Common myeloid progenitor, CD34-positive (primary cell): ENCODE results near the gene DDX60.

ENCODE experiments used
- CTCF ChIA-PET: fragments of 350-600 bp; sonication (Branson Sonifier 250); formaldehyde crosslinking; loops from one replicate; lab custom pipeline; 2021; ENCODE audit warnings: antibody characterized with exemption; lab: Charles Lee
- POLR2A ChIA-PET: fragments of 350-600 bp; sonication (Branson Sonifier 250); formaldehyde crosslinking; loops from one replicate; lab custom pipeline; 2021; ENCODE audit warnings: antibody characterized with exemption; lab: Charles Lee
- DNase-seq, 3 donors: peaks; one replicate each; pipeline versions ENCODE4 v3.0.0 to v3.0.0-alpha.2; 2013
- H3K27ac ChIP-seq, 2 experiments: 1 replicate in 1 of 2; 2 replicates in 1 of 2; pipeline ENCODE4 v1.7.0; 2013; ENCODE audit warnings: inconsistent platforms in 2 of 2, low read length in 2 of 2, mild to moderate bottlenecking in 2 of 2, low read depth in 1 of 2, moderate library complexity in 1 of 2; ENCODE audit not compliant: severe bottlenecking in 2 of 2, insufficient read depth in 1 of 2, poor library complexity in 1 of 2
- H3K27me3 ChIP-seq, 5 experiments: replicated peaks in 2 of 5; 1 replicate in 3 of 5; 2 replicates in 2 of 5; pipeline versions ENCODE4 v1.6.1 to v1.7.0; 2013; ENCODE audit warnings: low read length in 4 of 5, mild to moderate bottlenecking in 2 of 5, moderate library complexity in 2 of 5, inconsistent platforms in 1 of 5; ENCODE audit not compliant: insufficient read depth in 5 of 5, control insufficient read depth in 4 of 5
- H3K36me3 ChIP-seq, 4 experiments: 1 replicate in 2 of 4; 2 replicates in 2 of 4; pipeline versions ENCODE4 v1.6.1 to v1.7.0; 2013; ENCODE audit warnings: low read length in 3 of 4, control low read depth in 1 of 4, mild to moderate bottlenecking in 1 of 4; ENCODE audit not compliant: control insufficient read depth in 4 of 4, insufficient read depth in 4 of 4
- H3K4me1 ChIP-seq, 4 experiments: 1 replicate in 3 of 4; 2 replicates in 1 of 4; pipeline versions ENCODE4 v1.6.1 to v1.7.1; 2013; ENCODE audit warnings: low read length in 3 of 4, mild to moderate bottlenecking in 3 of 4, control low read depth in 1 of 4, inconsistent platforms in 1 of 4, moderate library complexity in 1 of 4; ENCODE audit not compliant: control insufficient read depth in 4 of 4, insufficient read depth in 4 of 4; ENCODE audit errors: control extremely low read depth in 1 of 4
- H3K4me3 ChIP-seq, 7 experiments: 1 replicate in 4 of 7; 2 replicates in 3 of 7; pipeline versions ENCODE4 v1.5.1 to v1.7.0; 2013; ENCODE audit warnings: mild to moderate bottlenecking in 7 of 7, low read length in 6 of 7, moderate library complexity in 6 of 7, inconsistent platforms in 2 of 7, low read depth in 2 of 7, control low read depth in 1 of 7; ENCODE audit not compliant: insufficient read depth in 4 of 7, control insufficient read depth in 1 of 7; ENCODE audit errors: extremely low read depth in 1 of 7
- H3K9me3 ChIP-seq, 5 experiments: 1 replicate in 4 of 5; 2 replicates in 1 of 5; pipeline versions ENCODE4 v1.6.1 to v1.7.1; 2013; ENCODE audit warnings: low read length in 4 of 5, mild to moderate bottlenecking in 2 of 5, inconsistent platforms in 1 of 5, low read depth in 1 of 5, moderate library complexity in 1 of 5; ENCODE audit not compliant: control insufficient read depth in 4 of 5, insufficient read depth in 2 of 5; ENCODE audit errors: control extremely low read depth in 1 of 5
- WGBS: methylation state at CpG from one replicate; pipeline ENCODE4 v1.1.5; 2013; ENCODE audit not compliant: insufficient coverage; 5-methylcytosine and 5-hydroxymethylcytosine counted together

DDX60 gene

DNA sequence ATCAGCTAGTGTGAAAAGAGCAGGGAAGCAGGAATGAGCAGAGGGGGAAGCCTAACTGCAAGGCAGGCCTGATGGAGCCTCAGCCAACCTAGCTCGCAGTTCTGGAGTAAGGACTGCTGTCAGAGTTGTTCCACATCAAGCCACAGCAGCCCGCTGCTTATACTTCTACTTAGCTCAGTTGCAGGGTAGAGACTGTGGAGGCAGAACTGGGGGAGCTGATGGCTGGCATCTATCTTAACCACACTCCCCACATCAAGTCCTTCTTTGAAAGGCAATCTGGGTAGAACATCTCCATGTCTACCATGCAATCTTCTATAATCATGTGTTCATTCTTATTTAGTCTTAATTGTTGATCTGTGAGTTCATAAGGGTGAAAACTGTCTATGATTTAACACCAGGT, 46.1 kb downstream of the DDX60 start:
- CTCF ChIA-PET, result no interaction called here
- POLR2A ChIA-PET, result interaction anchor here (0.6 kb wide), 1 partner anchor 1020 kb away, joined by 3 read pairs; no protein-coding TSS in a partner anchor
- H3K4me3 ChIP-seq, result no peak overlapping the region
- peaks cover 0 to 56% (median 14%) of the 10 kb centered on the region in 4 experiments for H3K36me3 ChIP-seq
- no peaks in the 10 kb centered on the region for H3K9me3 ChIP-seq
- 100% methylated on average over 2 of the region's 2 CpGs for WGBS
- H3K27me3 ChIP-seq, result no peaks in the 10 kb centered on the region
- no peak for DNase-seq
- no peak overlapping the region for H3K27ac ChIP-seq
- no peaks in the 10 kb centered on the region for H3K4me1 ChIP-seq

GRCh38 chr4:168269896-168270295, 48.7 kb downstream of the DDX60 start:
- Histone ChIP-seq H3K27me3 (no peaks in the 10 kb centered on the region), H3K4me3 (no peak overlapping the region), H3K9me3 (no peaks in the 10 kb centered on the region), H3K4me1 (no peaks in the 10 kb centered on the region), H3K27ac (no peak overlapping the region), H3K36me3 (peaks cover 0 to 68% (median 16%) of the 10 kb centered on the region in 4 experiments)
- ChIA-PET POLR2A (no interaction called here), CTCF (interaction anchor here (0.7 kb wide), 1 partner anchor 47 kb away, joined by 3 read pairs; no protein-coding TSS in a partner anchor)
- 59% methylated on average over 2 of the region's 2 CpGs for WGBS
- DNase-seq, result peak in 2 of 3 donors; percentile 13 to 33

DNA sequence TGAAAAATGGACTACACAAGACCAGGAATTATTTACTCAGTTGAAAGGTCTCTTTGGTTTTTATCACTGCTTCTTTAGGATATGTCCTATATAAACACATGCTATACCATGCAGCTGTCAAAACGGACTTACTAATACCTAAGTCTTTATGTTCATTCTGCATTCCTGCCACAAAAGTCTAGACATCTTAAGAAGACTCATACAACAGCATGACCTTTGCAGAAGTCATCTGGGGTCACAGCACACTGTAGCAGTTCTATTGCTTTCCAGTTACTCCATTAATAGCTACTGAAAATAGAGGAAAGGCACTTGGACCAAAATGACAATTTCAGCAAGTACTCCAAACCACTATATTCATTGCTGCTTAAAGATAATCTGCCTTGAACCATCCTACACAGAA, 53.2 kb downstream of the DDX60 start:
- CTCF ChIA-PET, result no interaction called here
- Histone ChIP-seq H3K9me3 (no peaks in the 10 kb centered on the region), H3K4me1 (no peaks in the 10 kb centered on the region), H3K4me3 (no peak overlapping the region), H3K27ac (no peak overlapping the region), H3K36me3 (peaks cover 0 to 49% (median 15%) of the 10 kb centered on the region in 4 experiments), H3K27me3 (no peaks in the 10 kb centered on the region)
- DNase-seq, result no peak
- POLR2A ChIA-PET, result interaction anchor here (0.7 kb wide), 1 partner anchor 510 kb away, joined by 4 read pairs; no protein-coding TSS in a partner anchor
- no CpG with 5 or more reads among the region's 1 CpG for WGBS

DNA sequence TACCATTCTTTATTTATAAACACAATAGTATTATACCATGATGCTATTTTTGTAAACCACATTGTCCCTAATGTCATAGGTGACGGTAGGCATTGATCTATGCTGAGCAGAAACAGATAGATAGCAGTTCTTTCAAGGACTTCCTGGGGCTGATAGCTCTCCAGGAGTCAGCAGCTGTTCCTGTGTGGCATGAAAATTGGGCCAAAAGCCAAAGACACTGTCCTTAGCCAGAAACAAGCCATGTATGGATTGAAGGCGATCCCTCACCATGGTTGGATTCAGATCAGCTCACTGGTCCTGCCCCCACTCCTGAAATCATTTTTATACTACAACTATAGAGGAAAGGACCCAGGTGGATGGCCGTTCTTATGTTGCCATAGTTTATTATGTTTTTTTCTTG, 53.6 kb downstream of the DDX60 start:
- H3K36me3 ChIP-seq, result peaks cover 0 to 52% (median 17%) of the 10 kb centered on the region in 4 experiments
- H3K4me3 ChIP-seq, result no peak overlapping the region
- no peaks in the 10 kb centered on the region for H3K27me3 ChIP-seq
- no peak for DNase-seq
- H3K4me1 ChIP-seq, result no peaks in the 10 kb centered on the region
- CTCF ChIA-PET, result interaction anchor here (1.3 kb wide), 1 partner anchor 10 kb away, joined by 3 read pairs; no protein-coding TSS in a partner anchor
- POLR2A ChIA-PET, result interaction anchor here (0.7 kb wide), 1 partner anchor 511 kb away, joined by 4 read pairs; no protein-coding TSS in a partner anchor
- H3K27ac ChIP-seq, result no peak overlapping the region
- WGBS, result 100% methylated on average over 1 of the region's 3 CpGs
- no peaks in the 10 kb centered on the region for H3K9me3 ChIP-seq

DNA sequence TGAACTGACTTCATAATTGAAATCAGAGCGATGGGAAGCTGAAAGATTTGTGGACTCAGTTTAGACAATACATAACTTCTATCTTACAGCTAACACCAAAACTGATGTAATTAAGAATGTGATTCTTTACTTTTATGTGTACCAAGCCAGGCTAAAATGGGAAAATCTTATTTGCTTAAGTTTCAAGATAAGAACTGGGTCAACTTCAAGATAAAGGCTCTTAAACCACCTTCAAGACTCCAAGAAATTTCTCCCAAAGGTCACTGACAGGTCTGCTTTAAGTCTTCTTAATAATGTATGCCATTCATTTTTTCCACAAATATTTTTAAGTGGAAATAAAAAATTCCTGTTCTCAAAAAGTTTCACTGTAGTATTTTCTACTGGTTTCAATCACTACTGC, 55.5 kb downstream of the DDX60 start:
- H3K36me3 ChIP-seq, result peaks cover 0 to 49% (median 15%) of the 10 kb centered on the region in 4 experiments
- no peaks in the 10 kb centered on the region for H3K9me3 ChIP-seq
- POLR2A ChIA-PET, result no interaction called here
- H3K4me1 ChIP-seq, result peaks cover under 1 to 2% (median 2%) of the 10 kb centered on the region in 4 experiments
- no peak overlapping the region for H3K27ac ChIP-seq
- CTCF ChIA-PET, result no interaction called here
- no peaks in the 10 kb centered on the region for H3K27me3 ChIP-seq
- no peak overlapping the region for H3K4me3 ChIP-seq
- no CpG with 5 or more reads among the region's 1 CpG for WGBS
- no peak for DNase-seq

DNA sequence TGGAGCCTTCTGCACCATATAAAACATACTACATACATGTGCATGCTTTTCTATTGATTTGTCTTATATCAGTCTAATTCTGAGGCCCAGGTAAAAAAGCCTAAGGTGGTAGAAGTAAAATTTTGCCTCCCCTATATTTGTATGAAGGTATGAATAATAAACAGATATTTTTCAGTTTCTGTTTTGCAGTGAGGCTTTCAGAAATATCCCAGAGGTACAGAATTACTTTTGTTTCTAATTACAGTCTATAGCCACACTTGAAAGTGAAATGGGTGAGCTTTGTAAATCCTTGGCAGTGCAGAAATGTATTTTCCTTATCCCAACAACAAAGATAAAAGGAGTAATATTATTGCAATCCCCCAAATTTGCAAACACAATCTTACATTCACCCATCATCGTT, 59.5 kb downstream of the DDX60 start:
- Histone ChIP-seq H3K36me3 (peaks cover 3 to 36% (median 16%) of the 10 kb centered on the region in 4 experiments), H3K27me3 (no peaks in the 10 kb centered on the region), H3K4me1 (peaks cover 5 to 10% (median 8%) of the 10 kb centered on the region in 4 experiments), H3K4me3 (no peak overlapping the region), H3K27ac (no peak overlapping the region), H3K9me3 (no peaks in the 10 kb centered on the region)
- ChIA-PET CTCF (no interaction called here), POLR2A (no interaction called here)
- WGBS, result no CpG with 5 or more reads among the region's 1 CpG
- DNase-seq, result no peak

- peak overlapping the region in 1 of 2 experiments; percentile 26 for H3K27ac ChIP-seq
- ChIA-PET CTCF (no interaction called here), POLR2A (no interaction called here)
- H3K4me1 ChIP-seq, result peaks cover 5 to 10% (median 8%) of the 10 kb centered on the region in 4 experiments
- WGBS, result 33% methylated on average over 3 of the region's 4 CpGs
- peak overlapping the region in 1 of 7 experiments; percentile 20 for H3K4me3 ChIP-seq
- no peaks in the 10 kb centered on the region for H3K9me3 ChIP-seq
- H3K36me3 ChIP-seq, result peaks cover 3 to 48% (median 22%) of the 10 kb centered on the region in 4 experiments
- H3K27me3 ChIP-seq, result no peaks in the 10 kb centered on the region
- DNase-seq, result peak; percentile 69 to 92 (median 84)
Measured at GRCh38 chr4:168257768-168258167, 60.8 kb downstream of the DDX60 start.
